Stimulated activated CD8-positive, alpha-beta memory T cell treated with anti-CD3 and anti-CD28 coated beads, Interleukin-2, amount 100 ng/mL, for 48 hours (primary cell): ENCODE measurements around the gene TSC2.
"Not testable (repeated sequence)": the region's sequence is repeated elsewhere in the genome, so short reads cannot be mapped to it uniquely, and the experiment has no call there.

Experiments used
- DNase-seq, 2 donors: peaks; one replicate each; pipeline ENCODE4 v3.0.0-alpha.2; 2020; ENCODE audit warnings: low read depth in 2 of 2

Gene TSC2

GRCh38 chr16:2104464-2104863 is 56.7 kb downstream of the TSC2 start:
- not testable (repeated sequence) for DNase-seq

- not testable (repeated sequence) for DNase-seq
Measured at GRCh38 chr16:2105291-2105690, 57.5 kb downstream of the TSC2 start.

DNA sequence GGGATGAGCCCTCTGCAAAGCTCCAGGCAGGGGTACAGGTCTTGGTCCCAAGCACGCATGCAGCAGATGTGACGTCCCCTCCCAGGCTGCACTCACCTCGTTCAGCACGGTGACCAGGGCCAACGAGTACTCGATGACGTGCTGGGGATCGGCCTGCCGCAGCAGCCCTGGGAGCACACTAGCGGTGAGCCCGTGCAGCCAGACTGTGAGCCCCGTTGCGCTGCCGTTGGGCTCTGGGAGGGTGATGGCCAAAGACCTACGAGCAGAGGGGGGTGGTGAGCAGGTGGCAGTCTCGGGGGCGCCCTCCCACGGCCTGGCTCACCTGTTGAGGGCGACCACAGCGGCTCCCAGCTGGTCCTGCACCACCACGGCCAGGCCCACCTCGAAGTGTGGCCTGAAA is 58.0 kb downstream of the TSC2 start:
- DNase-seq = not testable (repeated sequence)

- DNase-seq = not testable (repeated sequence)
Measured at GRCh38 chr16:2106211-2106610, 58.4 kb downstream of the TSC2 start.

- not testable (repeated sequence) for DNase-seq
Measured at GRCh38 chr16:2107121-2107790, 59.5 kb downstream of the TSC2 start.

GRCh38 chr16:2107791-2108125 is 60.0 kb downstream of the TSC2 start:
- DNase-seq = not testable (repeated sequence)

- DNase-seq = not testable (repeated sequence)
Measured at GRCh38 chr16:2108446-2109270, 60.9 kb downstream of the TSC2 start.

- DNase-seq = not testable (repeated sequence)
Measured at GRCh38 chr16:2109271-2109580, 61.4 kb downstream of the TSC2 start.

DNA sequence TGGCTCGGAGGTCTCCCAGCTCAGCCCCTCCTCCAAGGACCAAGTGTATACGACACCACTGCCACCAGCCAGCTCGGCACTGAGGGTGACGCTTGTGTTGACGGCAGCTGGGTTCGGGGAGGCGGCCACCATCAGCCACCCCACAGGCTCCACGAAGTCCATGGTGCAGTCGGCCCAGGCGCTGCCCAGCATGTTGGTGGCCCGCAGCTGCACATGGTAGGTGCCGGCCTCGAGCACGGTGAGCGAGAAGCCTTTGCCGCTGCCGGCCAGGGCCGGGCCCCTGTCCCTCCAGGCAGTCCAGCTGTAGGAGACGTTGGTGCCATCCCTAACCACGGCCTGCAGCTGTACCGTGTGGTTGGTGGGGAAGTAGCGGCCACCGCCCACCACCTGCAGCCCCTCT is 62.1 kb downstream of the TSC2 start:
- not testable (repeated sequence) for DNase-seq

DNA sequence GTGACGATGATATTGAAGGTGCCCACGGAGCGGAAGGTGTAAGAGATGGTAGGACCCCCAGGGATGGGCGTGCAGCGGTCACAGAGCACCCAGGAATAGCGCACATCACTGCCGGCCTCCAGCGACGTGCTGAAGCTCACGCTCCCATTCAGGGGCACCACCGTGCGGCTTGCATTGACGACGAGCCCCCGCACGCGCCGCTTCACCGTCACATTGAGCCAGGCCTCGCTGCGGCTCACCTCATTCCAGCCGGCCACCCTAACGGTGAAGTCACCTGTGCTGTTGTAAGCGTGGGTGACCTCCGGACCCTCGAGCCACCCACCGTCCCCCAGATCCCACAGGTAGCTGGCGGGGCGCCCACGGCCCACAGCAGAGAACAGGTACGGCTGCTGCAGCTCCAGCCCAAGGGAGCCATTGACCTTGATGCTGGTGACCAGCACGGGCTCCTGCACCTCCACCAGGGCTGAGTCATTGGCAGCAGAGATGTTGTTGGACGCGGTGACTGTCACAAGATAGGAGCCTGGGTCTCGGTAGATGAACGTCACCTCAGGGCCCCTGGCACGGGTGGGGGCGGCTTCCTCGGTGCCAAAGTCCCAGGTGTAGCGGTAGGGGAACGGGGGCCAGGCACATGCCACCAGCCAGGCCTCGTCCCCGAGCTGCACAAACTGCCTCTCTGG is 62.7 kb downstream of the TSC2 start:
- DNase-seq = not testable (repeated sequence)

- not testable (repeated sequence) for DNase-seq
Measured at GRCh38 chr16:2111009-2111353, 63.2 kb downstream of the TSC2 start.

GRCh38 chr16:2111412-2112335 is 63.9 kb downstream of the TSC2 start:
- DNase-seq = not testable (repeated sequence)

GRCh38 chr16:2112539-2113106 is 64.8 kb downstream of the TSC2 start:
- DNase-seq = not testable (repeated sequence)

DNA sequence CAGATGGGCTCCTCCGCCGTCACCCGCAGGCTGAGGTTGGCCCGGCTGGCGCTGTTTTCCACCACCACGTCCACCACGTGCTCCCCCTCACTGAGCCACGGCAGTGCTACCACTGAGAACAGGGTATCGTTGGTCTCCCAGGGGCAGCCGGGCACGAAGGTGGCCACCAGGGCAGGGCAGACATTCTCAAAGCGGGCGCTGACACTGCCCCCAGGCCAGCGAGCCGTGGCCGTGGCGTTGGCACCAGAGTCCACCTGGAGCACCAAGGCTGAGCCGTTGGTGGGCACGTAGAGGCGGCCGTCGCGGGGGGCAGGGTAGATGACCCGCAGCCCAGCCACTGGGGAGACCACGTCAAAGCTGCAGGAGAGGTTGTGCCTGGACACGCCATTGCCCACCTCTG is 66.4 kb downstream of the TSC2 start:
- not testable (repeated sequence) for DNase-seq

DNA sequence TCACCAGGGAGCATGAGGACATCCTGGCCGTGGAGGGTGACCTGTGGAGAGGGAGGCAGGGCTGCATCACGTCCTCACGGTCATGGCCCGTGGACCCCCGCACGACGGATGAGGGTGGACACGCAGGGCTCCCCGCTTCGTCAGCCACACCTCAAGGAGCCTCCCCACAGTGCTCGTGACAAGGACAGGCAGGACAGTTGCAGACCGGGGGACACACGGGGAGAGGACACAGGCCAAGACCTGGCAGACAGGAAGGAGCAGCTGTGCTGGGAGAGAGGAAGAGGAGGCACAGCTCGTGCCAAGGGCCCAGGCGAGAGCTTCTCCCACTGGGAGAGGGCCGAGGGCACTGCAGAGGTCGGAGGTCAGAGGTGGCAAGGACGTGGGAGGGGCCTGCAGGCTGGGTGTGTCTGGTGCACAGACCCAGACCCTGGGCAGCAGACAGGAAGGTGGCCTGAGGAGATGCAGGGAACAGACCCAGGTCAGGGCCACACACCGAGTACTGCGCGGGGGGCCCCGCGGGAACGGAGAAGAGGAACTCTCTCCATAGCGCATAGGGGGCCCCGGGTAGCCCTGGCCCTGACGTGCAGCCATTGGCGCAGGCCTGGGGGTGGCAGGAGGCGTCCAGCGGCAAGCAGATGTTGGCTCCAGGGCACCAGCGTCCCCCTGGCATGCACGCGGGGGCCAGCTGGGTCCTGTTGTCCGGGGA is 67.3 kb downstream of the TSC2 start:
- DNase-seq = not testable (repeated sequence)

GRCh38 chr16:2115591-2115973 is 67.8 kb downstream of the TSC2 start:
- DNase-seq = no peak

- DNase-seq = not testable (repeated sequence)
Measured at GRCh38 chr16:2116428-2116827, 68.6 kb downstream of the TSC2 start.

DNA sequence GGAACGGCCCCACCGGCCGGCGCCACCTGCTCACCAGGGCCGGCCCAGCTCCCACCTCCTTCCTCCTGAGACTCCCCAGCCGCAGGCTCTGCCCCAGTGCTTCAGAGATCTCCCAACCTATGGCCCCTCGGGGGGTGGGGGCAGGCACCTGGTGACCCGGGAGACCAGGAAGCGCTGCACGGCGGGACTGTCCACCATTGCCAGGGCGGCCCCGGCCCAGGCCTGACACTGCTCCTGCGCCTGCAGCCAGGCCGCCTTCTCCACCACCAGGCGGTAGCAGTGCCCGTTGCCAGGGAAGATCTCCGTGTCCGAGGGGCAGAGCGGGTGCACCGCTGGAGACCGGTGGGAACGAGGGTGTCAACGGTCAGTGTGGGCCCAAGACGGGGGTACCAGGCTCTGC is 69.6 kb downstream of the TSC2 start:
- not testable (repeated sequence) for DNase-seq

GRCh38 chr16:2117960-2118722 is 70.4 kb downstream of the TSC2 start:
- DNase-seq = not testable (repeated sequence)

GRCh38 chr16:2121325-2121724 is 73.5 kb downstream of the TSC2 start:
- DNase-seq = not testable (repeated sequence)
